Measurements from ENCODE around the gene PPP1CA.
A peak's percentile ranks its signal among the peaks of the same experiment; 100 is the strongest.
"Not testable (repeated sequence)": the region's sequence is repeated elsewhere in the genome, so short reads cannot be mapped to it uniquely, and the experiment has no call there.

Gene PPP1CA

DNA sequence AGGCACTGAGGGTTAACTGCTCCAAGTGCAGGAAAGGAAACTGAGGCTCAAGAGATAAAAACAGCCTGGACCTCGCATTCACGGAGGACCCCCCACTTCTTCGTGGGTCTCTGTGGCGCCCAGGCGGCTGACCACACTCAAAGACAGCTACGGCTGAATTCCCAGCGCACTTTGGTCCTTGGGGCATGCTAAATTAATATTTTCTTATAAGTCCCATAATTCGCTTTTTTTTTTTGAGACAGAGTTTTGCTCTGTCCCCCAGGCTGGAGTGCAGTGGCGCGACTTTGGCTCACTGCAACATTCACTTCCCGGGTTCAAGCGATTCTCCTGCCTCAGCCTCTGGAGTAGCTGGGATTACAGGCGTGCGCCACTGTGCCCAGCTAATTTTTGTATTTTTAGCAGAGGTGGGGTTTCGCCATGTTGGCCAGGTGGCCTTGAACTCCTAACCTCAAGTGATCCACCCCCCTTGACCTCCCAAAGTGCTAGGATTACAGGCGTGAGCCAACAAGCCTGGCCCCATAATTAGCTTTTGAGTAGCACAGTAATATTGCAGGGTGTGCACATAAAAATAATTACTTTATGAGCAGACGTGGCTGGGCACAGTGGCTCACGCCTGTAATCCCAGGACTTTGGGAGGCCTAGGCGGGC is 658 bp upstream of the PPP1CA start:
- DNase-seq (ENCODE audit: low spot score), result not testable (repeated sequence)

DNA sequence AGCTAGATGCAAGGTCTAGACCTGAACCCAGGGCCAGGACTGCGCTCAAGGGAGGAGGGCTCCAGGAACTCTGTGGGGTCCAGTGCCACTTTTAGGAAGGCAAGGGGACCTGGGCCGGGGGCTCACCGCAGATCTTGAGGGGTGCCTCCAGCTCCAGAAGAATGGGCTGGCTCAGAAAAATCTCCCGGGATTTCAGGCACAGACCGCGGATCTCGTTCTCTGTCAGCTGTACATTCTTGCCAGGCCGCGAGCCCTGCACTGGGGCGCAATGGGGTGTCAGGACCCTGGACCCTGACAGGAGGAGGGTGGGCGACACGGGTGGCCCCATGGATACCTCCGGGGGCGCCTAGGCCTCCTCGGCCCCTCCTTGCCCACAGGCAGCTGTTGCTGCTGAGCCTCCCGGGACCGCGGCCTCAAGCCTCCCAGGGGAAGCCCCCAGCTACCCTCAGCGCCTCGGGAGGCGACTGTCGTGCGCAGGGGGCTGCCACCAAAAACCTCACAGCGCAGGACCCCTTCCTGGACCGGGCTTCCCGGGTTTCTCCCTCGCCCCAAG is 640 bp downstream of the PPP1CA start:
- no peak for DNase-seq (ENCODE audit: low spot score)

DNA sequence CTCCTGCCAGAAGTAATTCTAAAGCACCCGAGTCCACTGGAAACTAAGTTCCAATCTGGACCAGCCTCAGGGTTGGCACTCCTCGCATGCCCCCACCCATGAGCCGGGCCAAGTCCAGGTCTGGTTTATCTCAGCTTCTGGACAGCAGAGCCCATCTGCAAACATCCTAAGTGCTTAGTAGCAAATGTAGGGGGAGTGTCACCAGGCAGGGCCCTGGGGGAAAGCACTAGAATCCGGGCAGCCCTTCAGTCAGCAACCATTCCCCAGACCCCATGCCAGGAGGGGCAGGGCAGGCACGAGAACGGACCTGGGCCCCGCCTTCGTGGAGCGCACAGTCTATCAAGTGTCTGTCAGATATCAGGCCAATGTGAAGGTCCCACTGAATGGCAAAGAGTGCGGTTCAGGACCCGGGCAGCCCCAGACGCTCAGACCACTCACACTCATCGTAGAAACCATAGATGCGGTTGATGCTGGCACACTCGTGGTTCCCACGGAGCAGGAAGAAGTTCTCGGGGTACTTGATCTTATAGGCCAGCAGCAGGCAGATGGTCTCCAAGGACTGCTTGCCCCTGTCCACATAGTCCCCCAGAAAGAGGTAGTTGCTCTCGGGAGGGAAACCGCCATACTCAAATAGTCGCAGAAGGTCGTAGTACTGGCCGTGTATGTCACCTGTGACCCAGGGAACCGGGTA is 1.3 kb downstream of the PPP1CA start:
- no peak for DNase-seq (ENCODE audit: low spot score)

DNA sequence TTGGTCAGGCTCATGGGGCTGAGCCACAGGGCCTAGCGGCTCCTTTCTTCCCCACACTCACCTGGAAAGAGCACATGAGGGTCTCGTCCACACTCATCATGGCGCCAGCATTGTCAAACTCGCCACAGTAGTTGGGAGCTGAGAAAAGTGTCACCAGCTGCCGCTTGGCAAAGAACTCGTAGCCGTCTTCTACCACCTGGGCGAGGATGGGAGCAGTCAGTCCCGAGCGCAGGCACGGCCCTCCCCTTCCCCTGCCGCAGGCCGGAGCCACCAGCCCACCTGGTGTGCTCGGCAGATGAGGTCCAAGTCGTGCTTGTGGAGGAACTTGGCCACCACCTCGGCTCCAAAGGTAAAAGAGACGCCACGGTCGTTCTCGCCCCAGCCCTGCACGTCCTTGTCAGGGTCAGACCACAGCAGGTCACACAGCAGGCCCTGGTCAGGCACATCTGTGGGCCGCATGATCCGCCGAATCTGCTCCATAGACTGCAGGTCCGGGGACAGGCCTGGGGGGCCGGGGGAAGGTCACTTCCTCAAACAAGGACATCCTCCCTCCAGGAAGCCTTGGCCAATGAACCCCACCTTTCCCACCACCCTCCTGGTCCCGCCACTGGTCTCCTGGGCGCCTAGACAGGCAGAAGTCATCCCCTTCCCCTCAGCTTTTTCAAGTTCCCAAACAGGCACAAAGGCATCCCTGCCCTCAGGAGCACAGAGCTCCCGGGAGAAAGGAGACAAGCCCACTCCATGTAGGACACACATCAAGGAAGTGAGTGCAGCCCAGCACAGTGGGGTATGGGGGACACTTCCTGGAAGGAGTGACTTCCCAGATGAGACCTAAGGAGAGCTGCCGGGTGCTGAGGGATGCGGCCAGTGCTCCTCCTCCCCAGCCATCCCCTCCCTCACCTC is 2.7 kb downstream of the PPP1CA start:
- no peak for DNase-seq (ENCODE audit: low spot score)

DNA sequence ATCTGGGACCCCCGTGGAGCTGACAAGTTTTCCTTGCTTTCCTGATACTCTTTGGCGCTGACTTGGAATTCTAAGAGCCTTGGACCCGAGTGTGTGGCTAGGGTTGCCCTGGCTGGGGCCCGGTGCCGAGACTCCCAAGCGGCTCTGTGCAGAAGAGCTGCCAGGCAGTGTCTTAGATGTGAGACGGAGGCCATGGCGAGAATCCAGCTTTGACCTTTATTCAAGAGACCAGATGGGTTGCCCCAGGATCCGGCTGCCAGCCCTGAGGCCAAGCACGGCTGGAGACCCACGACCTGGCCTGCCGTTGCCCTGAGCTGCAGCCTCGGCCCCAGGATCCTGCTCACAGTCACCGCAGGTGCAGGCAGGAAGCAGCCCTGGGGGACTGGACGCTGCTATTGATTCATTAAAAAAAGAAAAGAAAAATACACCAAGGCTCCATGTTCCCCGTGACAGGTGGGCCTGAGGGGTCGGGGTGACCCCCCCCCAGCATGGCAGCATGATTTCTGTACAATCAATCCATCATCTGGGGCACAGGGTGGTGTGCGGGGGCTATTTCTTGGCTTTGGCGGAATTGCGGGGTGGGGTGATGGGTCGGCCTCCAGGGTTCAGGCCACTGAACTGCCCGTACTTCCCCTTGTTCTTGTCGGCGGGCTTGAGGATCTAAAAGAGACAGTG is 3.5 kb downstream of the PPP1CA start:
- DNase-seq (ENCODE audit: low spot score), result no peak

DNA sequence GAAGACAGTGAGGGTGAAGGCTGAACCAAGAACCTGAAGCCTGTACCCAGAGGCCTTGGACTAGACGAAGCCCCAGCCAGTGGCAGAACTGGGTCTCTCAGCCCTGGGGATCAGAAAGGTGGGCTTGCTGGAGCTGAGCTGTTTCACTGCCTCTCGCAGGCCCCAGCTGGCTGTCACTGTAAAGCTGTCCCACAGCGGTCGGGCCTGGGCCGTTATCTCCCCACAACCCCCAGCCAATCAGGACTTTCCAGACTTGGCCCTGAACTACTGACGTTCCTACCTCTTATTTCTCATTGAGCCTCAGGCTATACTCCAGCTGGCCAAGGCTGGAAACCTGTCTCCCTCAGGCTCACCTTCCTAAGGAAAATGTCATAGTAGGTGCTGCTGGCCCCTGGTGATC is 4.1 kb downstream of the PPP1CA start:
- no peak for DNase-seq (ENCODE audit: low spot score)

DNA sequence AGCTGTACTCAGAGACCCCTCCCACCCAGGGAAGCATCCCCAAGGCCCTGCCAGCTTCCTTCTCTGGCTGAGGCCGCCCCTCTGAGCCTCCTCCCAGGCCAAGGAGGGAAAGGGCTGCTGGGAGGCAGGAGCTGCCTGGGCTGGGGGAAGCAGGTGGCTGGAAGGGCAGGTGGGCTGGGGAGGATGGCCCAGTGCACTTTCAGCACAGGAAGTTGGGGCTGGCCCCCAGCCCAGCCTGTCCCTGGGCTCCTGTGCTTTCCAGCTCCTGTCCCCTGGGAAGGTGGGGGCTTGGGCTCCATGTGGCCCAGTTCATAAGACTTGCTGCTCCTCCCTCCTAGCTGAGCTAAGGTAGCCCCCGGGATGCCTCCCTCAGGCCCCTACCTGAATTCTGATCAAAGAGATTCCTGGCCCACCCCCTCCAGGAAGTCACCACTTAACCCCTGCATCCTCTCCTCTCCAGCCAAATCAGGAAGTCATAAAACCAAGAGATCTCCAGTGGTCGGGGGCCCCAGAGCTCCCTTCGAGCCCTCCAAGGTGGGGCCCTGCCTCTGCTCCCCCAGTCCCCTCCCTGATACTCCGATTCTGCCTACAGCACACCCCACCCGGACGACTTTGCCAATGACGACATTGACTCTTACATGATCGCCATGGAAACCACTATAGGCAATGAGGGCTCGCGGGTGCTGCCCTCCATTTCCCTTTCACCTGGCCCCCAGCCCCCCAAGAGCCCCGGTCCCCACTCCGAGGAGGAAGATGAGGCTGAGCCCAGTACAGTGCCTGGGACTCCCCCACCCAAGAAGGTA is 4.9 kb downstream of the PPP1CA start:
- no peak for DNase-seq (ENCODE audit: low spot score)

DNA sequence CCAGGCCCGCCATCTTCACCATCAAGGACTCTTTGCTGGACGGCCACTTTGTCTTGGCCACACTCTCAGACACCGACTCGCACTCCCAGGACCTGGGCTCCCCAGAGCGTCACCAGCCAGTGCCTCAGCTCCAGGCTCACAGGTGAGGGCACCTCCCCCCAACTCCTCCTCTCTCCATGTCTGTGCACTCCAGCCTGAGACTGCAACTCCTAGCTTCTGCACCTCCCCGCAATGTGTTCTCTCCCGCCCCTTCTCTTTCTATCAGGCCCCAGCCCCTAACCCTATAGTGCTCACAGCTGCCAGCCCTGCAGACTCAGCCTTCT is 5.4 kb downstream of the PPP1CA start:
- no peak for DNase-seq (ENCODE audit: low spot score)

DNA sequence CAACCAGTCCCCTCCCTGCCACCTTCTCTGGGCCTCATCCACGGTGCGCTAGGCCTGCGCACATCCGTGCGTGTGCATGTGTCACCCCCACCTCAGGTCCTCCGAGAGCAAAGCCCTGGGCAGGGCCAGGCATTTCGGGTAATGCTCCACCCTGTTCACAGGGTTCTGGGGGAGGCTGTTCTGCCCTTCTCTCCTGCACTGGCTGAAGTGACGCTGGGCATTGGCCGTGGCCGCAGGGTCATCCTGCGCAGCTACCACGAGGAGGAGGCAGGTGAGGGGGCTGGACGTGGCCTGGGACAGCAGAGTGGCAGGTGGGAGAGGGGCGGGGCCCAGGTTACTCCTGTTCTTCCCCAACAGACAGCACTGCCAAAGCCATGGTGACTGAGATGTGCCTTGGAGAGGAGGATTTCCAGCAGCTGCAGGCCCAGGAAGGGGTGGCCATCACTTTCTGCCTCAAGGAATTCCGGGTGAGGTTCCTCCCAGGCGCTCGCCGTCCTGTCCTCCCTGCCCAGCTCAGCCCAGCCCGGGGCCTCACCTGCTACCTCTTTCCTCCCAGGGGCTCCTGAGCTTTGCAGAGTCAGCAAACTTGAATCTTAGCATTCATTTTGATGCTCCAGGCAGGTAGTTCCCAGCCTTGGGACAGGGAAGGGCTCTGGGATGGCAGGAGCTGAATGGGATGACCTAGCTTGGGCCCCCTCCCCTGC is 6.0 kb downstream of the PPP1CA start:
- DNase-seq (ENCODE audit: low spot score), result no peak

DNA sequence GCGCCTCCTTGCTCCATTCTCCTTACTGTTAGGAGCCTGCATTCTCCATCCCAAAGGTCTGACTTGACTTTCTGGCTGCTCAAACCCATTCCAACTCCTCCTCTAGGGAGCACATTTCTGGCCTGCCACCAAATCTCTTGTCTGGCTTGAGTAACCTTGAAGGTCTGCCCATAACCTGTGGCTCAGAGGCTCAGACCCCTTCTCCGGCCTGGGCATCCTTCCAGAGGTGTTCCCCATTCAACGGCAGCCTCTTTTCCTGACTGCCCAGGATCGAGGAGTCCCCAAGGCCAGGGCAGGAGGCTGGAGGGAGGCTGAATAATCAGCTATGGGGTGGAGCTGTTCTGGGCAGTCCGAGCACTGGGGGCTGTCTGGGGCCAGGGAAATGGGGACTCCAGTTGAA is 7.7 kb downstream of the PPP1CA start:
- DNase-seq (ENCODE audit: low spot score), result no peak

DNA sequence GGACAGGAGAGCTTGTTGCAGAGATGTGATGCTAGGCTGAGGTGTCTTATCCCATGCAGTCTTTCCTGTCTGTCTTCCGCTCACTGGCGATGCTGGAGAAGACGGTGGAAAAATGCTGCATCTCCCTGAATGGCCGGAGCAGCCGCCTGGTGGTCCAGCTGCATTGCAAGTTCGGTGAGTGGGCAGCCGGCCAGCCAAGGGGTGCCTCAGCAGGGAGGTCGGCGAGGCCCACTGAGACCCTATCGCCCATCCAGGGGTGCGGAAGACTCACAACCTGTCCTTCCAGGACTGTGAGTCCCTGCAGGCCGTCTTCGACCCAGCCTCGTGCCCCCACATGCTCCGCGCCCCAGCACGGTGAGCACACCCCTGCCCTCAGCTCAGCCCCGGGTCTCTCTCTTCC is 8.2 kb downstream of the PPP1CA start:
- DNase-seq (ENCODE audit: low spot score), result no peak

DNA sequence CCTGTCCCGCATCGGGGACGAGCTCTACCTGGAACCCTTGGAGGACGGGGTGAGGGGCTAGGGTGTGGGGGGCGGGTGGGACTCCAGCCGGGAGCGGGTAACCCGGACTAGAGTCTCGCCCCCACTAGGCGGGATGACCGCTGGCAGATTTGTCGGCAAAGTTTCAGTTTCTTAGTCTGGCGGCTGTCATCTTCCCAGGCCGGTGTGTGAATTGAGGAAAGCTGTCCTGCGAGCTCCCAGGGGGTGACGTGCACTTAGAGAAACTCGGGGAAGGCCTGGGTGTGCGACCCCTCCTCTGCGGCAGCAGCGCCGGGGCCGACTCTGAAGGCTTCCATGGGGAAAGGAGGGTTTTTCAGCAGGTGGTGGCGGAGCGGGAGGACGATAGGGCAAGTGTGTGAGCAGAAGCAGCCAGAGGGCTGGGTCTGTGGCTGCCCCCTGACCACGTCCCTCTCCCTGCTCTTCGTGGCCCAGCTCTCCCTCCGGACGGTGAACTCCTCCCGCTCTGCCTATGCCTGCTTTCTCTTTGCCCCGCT is 9.4 kb downstream of the PPP1CA start:
- DNase-seq (ENCODE audit: low spot score), result no peak

DNA sequence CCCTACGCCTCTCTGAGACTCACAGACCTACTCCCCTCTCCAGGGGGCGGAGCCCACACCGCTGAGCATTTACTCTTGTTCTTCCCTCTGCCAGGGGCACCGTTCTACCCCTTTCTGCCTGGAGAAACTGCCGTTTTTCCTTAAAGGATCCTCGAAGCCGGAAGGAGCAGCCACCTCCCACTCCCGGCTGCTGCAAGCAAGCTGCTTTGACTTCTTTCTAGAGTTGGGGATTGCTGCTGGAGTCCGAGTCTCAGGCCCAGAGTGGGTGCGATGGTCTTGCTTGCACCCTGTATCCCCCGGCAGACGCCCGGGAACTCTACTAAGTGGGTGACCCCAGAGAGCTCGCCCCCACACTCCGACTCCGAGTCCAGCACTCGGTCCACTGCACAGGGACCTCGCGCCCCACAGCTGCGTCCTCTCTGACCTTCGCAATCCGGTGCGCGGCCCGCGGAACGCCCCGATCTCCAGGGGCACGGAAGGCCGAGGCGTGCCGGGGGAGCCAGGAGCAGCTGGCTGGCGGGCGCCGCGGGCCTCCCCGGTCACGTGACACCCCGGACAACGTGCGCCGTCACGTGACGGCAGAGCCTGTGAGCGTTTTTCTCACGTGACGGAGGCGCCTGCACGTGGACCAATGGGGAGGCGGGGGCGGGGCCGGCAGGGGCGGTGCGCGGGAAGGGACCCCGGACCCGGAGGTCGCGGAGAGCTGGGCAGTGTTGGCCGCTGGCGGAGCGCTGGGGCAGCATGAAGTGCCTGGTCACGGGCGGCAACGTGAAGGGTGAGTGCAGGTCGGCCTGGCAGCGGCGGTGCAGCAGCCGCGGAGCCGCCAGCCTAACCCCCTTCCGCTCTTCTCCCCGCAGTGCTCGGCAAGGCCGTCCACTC is 10.1 kb downstream of the PPP1CA start, which contains the start of gene RAD9A:
TSS of gene RAD9A (plus strand) at position 683 of the 879 bp plus-strand sequence. CDS start at position 742, 59 bp downstream.
- peak; percentile 98 for DNase-seq (ENCODE audit: low spot score)

DNA sequence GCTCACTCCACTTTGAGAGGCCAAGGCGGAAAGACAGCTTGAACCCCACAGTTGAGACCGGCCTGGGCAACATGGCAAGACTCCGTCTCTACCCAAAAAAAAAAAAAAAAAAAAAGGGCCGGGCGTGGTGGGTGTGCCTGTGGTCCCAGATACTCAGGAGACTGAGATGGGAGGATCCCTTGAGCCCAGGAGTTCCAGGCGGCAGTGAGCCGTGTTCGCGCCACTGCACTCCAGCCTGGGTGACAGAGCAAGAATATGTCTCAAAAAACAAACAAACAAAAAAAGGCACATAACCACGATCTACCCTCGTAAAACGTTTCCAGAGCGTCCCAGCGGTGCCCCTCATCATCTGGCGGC is 10.7 kb downstream of the PPP1CA start:
- DNase-seq (ENCODE audit: low spot score), result no peak

DNA sequence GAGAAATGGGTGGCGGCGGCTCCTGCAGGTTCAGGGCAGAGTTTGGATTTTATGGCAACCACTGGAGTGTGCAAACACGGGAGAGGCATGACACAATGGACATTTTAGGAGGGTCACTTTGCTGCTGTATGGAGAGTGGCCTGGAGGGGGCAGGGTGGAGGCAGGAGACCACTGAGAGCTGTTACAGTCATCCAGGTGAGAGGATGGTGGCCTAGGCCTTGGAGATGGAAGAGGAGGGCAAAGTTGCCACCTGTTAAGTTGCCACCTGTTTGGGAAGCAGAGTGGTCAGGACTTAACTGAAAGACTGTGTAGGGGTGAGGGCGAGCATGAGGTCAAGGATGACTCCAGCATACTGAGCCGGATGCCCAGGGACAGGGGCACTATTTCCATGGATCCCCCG is 12.2 kb downstream of the PPP1CA start:
- peak; percentile 77 for DNase-seq (ENCODE audit: low spot score)

DNA sequence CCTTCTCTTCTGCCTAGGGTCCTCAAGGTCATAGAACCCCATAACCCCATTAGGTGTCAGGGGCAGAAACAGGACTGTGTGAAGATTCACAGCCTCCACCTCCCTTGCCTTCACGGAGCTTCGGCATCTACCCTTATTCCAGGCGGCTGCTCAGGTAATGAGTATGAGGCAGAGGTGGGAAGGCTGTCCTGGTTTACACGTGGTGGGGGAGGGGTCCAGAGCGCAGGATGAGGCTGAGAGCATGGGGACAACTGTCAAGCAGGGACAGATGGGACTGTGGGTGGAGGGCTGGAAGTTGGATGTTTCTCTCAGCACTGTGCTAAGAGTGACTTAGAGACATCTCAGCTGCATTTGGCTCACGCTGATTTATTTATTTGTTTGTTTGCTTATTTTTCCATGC is 14.1 kb downstream of the PPP1CA start:
- no peak for DNase-seq (ENCODE audit: low spot score)

DNA sequence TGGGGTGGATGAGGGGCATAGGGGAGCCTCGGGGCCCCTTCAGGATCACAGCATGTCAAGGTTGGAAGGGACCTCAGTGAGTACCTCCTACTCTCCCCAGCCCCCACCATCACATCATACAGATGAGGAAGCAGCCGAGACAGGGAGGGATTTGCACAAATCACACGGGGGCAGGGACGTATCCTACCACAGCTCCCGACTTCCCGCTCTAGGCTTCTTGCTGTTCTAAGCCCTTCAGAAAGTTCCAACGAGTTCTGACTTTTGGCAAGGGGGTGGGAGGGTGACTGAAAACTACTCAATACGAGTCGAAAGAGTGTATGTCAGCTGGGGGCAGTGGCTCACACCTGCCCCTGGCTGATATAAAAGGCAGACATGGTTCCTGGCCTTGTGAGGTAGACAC is 14.6 kb downstream of the PPP1CA start:
- DNase-seq (ENCODE audit: low spot score), result no peak

DNA sequence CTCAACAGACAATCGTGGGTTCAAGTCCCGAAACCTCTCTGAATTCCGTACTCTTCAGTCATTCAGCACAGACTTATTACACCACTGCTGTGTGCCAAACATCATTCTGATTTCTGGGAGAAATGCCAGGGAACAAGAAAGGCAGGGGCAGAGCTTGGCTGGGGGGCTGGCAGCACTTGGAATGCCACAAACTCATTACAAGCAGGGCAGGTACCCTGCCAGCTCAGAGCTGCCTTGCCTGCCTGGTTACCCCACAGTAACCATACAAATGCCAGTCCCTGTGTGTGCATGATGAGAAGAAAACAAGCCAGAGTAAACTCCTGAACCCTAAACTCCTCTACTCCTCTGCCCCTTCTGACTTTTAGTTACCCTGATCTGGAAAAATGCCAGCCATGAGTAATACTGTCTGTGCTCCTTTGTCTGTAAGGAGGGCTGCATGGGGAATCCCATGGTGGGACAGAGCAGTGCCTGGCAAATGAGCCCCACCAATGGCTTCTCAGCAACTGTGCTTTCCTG is 16.7 kb downstream of the PPP1CA start:
- DNase-seq (ENCODE audit: low spot score), result no peak

All from ecto neural progenitor cell (in vitro differentiated cells).